ENCODE data around the gene GPR55.

DNA sequence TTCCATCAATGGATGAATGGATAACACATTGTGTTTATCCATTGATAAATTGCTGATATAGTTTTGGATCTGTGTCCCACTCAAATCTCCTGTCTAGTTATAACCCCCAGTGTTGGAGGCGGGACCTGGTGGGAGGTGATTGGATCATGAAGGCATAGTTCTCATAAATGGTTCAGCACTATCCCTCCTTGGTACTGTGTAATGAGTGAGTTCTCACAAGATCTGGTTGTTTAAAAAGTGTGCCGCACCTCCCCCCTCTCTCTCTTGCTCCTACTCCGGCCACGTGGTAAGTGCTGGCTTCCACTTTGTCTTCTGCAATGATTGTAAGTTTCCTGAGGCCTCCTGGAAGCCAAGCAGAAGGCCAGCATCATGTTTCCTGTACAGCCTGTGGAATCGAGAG is 47.0 kb upstream of the GPR55 start:
- TF ChIP-seq, protein P1, sequence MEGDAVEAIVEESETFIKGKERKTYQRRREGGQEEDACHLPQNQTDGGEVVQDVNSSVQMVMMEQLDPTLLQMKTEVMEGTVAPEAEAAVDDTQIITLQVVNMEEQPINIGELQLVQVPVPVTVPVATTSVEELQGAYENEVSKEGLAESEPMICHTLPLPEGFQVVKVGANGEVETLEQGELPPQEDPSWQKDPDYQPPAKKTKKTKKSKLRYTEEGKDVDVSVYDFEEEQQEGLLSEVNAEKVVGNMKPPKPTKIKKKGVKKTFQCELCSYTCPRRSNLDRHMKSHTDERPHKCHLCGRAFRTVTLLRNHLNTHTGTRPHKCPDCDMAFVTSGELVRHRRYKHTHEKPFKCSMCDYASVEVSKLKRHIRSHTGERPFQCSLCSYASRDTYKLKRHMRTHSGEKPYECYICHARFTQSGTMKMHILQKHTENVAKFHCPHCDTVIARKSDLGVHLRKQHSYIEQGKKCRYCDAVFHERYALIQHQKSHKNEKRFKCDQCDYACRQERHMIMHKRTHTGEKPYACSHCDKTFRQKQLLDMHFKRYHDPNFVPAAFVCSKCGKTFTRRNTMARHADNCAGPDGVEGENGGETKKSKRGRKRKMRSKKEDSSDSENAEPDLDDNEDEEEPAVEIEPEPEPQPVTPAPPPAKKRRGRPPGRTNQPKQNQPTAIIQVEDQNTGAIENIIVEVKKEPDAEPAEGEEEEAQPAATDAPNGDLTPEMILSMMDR (IDR thresholded peaks at IDR 0.05): no peak
- TF ChIP-seq POLR2A (IDR thresholded peaks at IDR 0.05): no peak
